DOHH2 (cell line): ENCODE data around the gene ERCC3.
A peak's percentile ranks its signal among the peaks of the same experiment; 100 is the strongest.

Experiments used
- H3F3A ChIP-seq: fragments of 200-600 bp; sonication (generic), shearing (Covaris generic); 2 replicates; pipeline ENCODE4 v1.6.0; 2016; ENCODE audit warnings: antibody characterized with exemption, mild to moderate bottlenecking; ENCODE audit not compliant: control insufficient read depth, insufficient read depth
- H3K27ac ChIP-seq: fragments of 200-600 bp; sonication (generic); 2 replicates; pipeline ENCODE4 v1.5.1; 2014; ENCODE audit warnings: low read depth, mild to moderate bottlenecking, low read length, moderate library complexity
- H3K27me3 ChIP-seq: fragments of 200-600 bp; sonication (generic); 2 replicates; pipeline ENCODE4 v1.6.1; 2014; ENCODE audit warnings: mild to moderate bottlenecking, low read length, mixed read lengths; ENCODE audit not compliant: control insufficient read depth
- H3K36me3 ChIP-seq: fragments of 200-600 bp; sonication (generic); 2 replicates; pipeline ENCODE4 v1.6.1; 2014; ENCODE audit warnings: mild to moderate bottlenecking, low read length, moderate library complexity, mixed read lengths; ENCODE audit not compliant: control insufficient read depth
- H3K4me1 ChIP-seq: fragments of 200-600 bp; sonication (generic); 2 replicates; pipeline ENCODE4 v1.6.1; 2014; ENCODE audit warnings: mild to moderate bottlenecking, low read length, mixed read lengths; ENCODE audit not compliant: control insufficient read depth
- H3K4me2 ChIP-seq: fragments of 200-600 bp; sonication (generic); 2 replicates; pipeline ENCODE4 v1.6.0; 2014; ENCODE audit warnings: mild to moderate bottlenecking, low read length, moderate library complexity
- H3K4me3 ChIP-seq: fragments of 200-600 bp; sonication (generic); 2 replicates; pipeline ENCODE4 v1.5.1; 2014; ENCODE audit warnings: mild to moderate bottlenecking, low read length, mixed read lengths
- H3K79me2 ChIP-seq: fragments of 200-600 bp; sonication (generic); 2 replicates; pipeline ENCODE4 v1.6.1; 2014; ENCODE audit warnings: mild to moderate bottlenecking, low read length, mixed read lengths; ENCODE audit not compliant: control insufficient read depth
- H3K9me2 ChIP-seq: fragments of 200-600 bp; sonication (generic); replicated peaks from 2 replicates; pipeline ENCODE4 v1.6.1; 2014; ENCODE audit warnings: mild to moderate bottlenecking, low read length, mixed read lengths; ENCODE audit not compliant: control insufficient read depth
- H3K9me3 ChIP-seq: fragments of 200-600 bp; sonication (generic); 2 replicates; pipeline ENCODE4 v1.6.1; 2014; ENCODE audit warnings: antibody characterized with exemption, low read length, mixed read lengths; ENCODE audit not compliant: control insufficient read depth, insufficient read depth
- H4K20me1 ChIP-seq: fragments of 200-600 bp; sonication (generic); 2 replicates; pipeline ENCODE4 v1.6.0; 2014; ENCODE audit warnings: low read depth, mild to moderate bottlenecking, antibody characterized with exemption, low read length, moderate library complexity; ENCODE audit not compliant: control insufficient read depth, insufficient read depth
- CTCF ChIP-seq: fragments of 200-600 bp; sonication (generic); IDR thresholded peaks from one replicate; pipeline ENCODE4 v1.5.1; 2014; ENCODE audit warnings: antibody characterized with exemption, mild to moderate bottlenecking, low read depth, low read length; ENCODE audit not compliant: poor library complexity, severe bottlenecking
- EZH2phosphoT487 ChIP-seq: fragments of 200-600 bp; sonication (generic); IDR thresholded peaks from 2 replicates; pipeline ENCODE4 v1.6.1; 2017; ENCODE audit warnings: borderline replicate concordance, mild to moderate bottlenecking, antibody characterized with exemption, low read length, moderate library complexity, mixed read lengths

ERCC3 gene

DNA sequence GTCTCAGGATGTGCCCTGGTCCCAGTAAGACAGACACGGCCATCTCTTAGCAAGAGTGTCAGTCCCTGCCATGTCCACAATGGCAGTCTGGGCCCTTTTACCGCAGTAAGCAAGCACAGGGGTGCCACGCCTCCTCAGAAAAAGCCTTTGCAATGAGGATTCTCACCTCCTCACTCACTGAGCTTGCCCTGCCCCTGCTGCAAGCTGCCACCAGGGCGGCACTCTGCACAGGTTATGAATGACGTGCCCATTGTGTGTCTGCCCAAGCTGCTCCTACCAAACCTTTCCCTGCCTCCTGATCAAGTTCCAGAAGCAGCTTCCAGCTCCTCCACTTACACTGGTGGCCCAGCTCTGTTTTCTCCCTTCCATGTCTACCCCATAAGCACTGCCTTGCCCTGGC is 23.3 kb downstream of the ERCC3 start:
- peak; percentile 65 for TF ChIP-seq CTCF
- no peak for TF ChIP-seq EZH2phosphoT487
- Histone ChIP-seq H3K4me2 (no peak overlapping the region), H3K79me2 (0 out of 2 replicates have a peak, but pooled peaks cover 2% of the 10 kb centered on the region), H3K9me2 (no peaks in the 10 kb centered on the region), H3K9me3 (no peaks in the 10 kb centered on the region), H3F3A (no peaks in the 10 kb centered on the region), H3K27me3 (no peaks in the 10 kb centered on the region), H3K4me1 (no peaks in the 10 kb centered on the region), H3K4me3 (no peak overlapping the region), H3K27ac (no peak overlapping the region), H3K36me3 (peaks cover 70% of the 10 kb centered on the region), H4K20me1 (no peaks in the 10 kb centered on the region)

DNA sequence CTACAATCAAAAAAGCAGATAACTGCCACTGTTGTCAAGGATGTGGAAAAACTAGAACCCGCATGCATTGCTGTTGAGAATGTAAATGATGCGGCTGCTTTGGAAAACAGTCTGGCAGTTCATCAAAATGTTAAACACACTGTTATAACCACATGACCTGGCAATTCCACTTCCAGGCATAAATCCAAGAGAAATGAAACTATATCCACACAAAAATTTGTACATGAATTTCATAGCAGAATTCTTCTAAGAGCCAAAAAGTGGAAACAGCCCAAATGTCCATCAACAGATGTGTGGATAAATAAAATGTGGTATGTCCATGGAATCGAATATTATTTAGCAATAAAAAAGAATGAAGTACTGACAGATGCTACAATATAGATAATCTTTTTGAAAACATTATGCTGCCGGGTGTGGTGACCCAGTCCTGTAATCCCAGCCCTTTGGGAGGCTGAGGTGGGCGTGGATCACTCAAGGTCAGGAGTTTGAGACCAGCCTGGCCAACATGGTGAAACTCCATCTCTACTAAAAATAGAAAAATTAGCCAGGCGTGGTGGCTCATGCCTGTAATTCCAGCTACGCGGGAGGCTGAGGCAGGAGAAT is 32.0 kb downstream of the ERCC3 start:
- Histone ChIP-seq H3K4me1 (no peaks in the 10 kb centered on the region), H3K9me2 (no peaks in the 10 kb centered on the region), H3K27me3 (no peaks in the 10 kb centered on the region), H3K36me3 (peaks cover 47% of the 10 kb centered on the region), H4K20me1 (no peaks in the 10 kb centered on the region), H3F3A (no peaks in the 10 kb centered on the region), H3K4me3 (no peak overlapping the region), H3K79me2 (no peaks in the 10 kb centered on the region), H3K9me3 (no peaks in the 10 kb centered on the region), H3K27ac (no peak overlapping the region), H3K4me2 (no peak overlapping the region)
- TF ChIP-seq CTCF: no peak
- TF ChIP-seq EZH2phosphoT487: no peak

- Histone ChIP-seq H3K36me3 (peaks cover 54% of the 10 kb centered on the region), H3K4me3 (no peak overlapping the region), H3K27ac (no peak overlapping the region), H4K20me1 (no peaks in the 10 kb centered on the region), H3F3A (no peaks in the 10 kb centered on the region), H3K4me1 (no peaks in the 10 kb centered on the region), H3K9me2 (no peaks in the 10 kb centered on the region), H3K79me2 (no peaks in the 10 kb centered on the region), H3K9me3 (no peaks in the 10 kb centered on the region), H3K27me3 (no peaks in the 10 kb centered on the region), H3K4me2 (no peak overlapping the region)
- TF ChIP-seq EZH2phosphoT487 (no peak), CTCF (no peak)
These were observed 34.6 kb downstream of the ERCC3 start for GRCh38 chr2:127259355-127259754.
